Small intestine (tissue), 7 donors: ENCODE measurements around the gene TTLL9. TPM values are rescaled to one million over a fixed set of nuclear protein-coding genes. Genes with fewer than 3 reads are reported as not detected.

Experiments used
- DNase-seq, 2 donors: peaks; one replicate each; pipeline versions ENCODE4 v3.0.0 to v3.0.0-alpha.2; 2013
- FAIRE-seq: peaks from 2 replicates; lab custom pipeline; 2012; peaks lifted over from hg19 to GRCh38; lab: Jason Lieb, UNC
- H3K27ac ChIP-seq, 3 donors: one replicate each; pipeline ENCODE4 v1.5.1; 2013; ENCODE audit warnings: low read length in 2 of 3, mild to moderate bottlenecking in 2 of 3, control low read depth in 1 of 3, inconsistent platforms in 1 of 3, low read depth in 1 of 3, moderate library complexity in 1 of 3
- H3K27me3 ChIP-seq, 3 donors: one replicate each; pipeline ENCODE4 v1.6.1; 2013; ENCODE audit warnings: low read length in 3 of 3, inconsistent platforms in 1 of 3; ENCODE audit not compliant: control insufficient read depth in 3 of 3, insufficient read depth in 3 of 3
- H3K36me3 ChIP-seq, 3 donors: one replicate each; pipeline ENCODE4 v1.6.1; 2013; ENCODE audit warnings: low read length in 3 of 3, inconsistent platforms in 1 of 3, low read depth in 1 of 3, mild to moderate bottlenecking in 1 of 3, moderate library complexity in 1 of 3; ENCODE audit not compliant: control insufficient read depth in 3 of 3, insufficient read depth in 2 of 3
- H3K4me1 ChIP-seq, 3 donors: one replicate each; pipeline ENCODE4 v1.6.1; 2013; ENCODE audit warnings: low read length in 2 of 3, inconsistent platforms in 1 of 3, low read depth in 1 of 3, mild to moderate bottlenecking in 1 of 3, moderate library complexity in 1 of 3; ENCODE audit not compliant: control insufficient read depth in 3 of 3, insufficient read depth in 2 of 3
- H3K4me3 ChIP-seq, 3 donors: one replicate each; pipeline ENCODE4 v1.5.1; 2013; ENCODE audit warnings: low read length in 3 of 3, control low read depth in 1 of 3, inconsistent platforms in 1 of 3, low read depth in 1 of 3, mild to moderate bottlenecking in 1 of 3, moderate library complexity in 1 of 3
- H3K9me3 ChIP-seq, 2 donors: one replicate each; pipeline ENCODE4 v1.6.1; 2013; ENCODE audit warnings: low read depth in 1 of 2, low read length in 1 of 2; ENCODE audit not compliant: control insufficient read depth in 2 of 2, insufficient read depth in 1 of 2
- WGBS, 3 donors: extraction: QIAGEN DNeasy Blood & Tissue Kit; methylation state at CpG; one replicate each; pipeline ENCODE4 v1.1.7; 2013; 5-methylcytosine and 5-hydroxymethylcytosine counted together
- polyA plus RNA-seq, 4 donors: library from polyadenylated mRNA; stranded (reverse) in 3 of 4; unstranded in 1 of 4; fragments of 200-250 nt in 3 of 4; fragments of 120-200 nt in 1 of 4; gene quantifications; one replicate each; pipeline versions ENCODE4 v1.2.1 to v1.2.3, GENCODE V29; 2013
- donor health status: healthy with polysubstance abuse.
- donor health status: control.
- donor health status: control.
- donor health status: Bipolar disorder and iron deficiency.
- donor health status: healthy.

The TTLL9 gene
- polyA plus RNA-seq, 4 donors: 0.07 to 0.38 TPM; not detected in 2

DNA sequence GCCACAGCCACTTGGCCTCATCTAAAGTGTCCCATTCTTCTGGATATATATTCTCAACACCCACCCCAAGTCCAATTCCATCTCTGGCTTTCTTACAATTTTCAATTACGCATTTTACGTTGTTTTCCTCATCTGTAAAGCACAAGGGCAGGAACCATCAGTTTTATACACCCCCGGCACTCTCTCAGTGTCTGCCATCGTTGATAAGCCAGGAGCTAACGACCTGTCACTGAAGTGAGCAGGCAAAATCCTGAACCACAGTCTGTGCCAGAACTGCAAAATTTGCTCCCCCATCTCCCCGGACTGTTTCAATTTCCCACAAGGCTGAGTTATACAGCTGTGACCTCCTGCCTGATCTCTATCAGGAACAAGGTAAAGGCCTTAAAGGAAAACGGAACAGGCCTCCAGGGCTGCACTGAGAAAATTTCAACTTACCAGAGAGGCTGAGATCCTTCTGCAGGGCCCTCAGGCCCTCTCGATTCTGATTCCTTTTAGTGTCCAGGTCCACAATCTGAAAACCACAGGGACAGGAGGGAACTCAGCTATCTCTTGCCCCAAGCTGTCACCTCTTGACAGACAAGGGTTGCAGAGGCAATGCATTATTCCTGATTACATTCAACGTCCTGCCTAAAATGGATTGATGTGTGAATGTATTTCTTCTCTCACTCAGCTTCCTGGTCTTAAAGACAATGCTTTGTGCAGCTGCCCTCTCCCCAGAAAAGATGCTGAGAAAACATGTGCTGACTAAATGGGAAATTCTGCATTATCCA lies 79.6 kb downstream of the TTLL9 start:
- H3K9me3 ChIP-seq: peaks cover 0 to 4% of the 10 kb centered on the region in 2 donors
- no peak for FAIRE-seq
- H3K36me3 ChIP-seq: peaks cover 12 to 43% (median 24%) of the 10 kb centered on the region in 3 donors
- peaks cover 0 to 5% (median 0%) of the 10 kb centered on the region in 3 donors for H3K4me1 ChIP-seq
- H3K4me3 ChIP-seq: no peak overlapping the region
- H3K27ac ChIP-seq: no peak overlapping the region
- 66 to 74% (median 72%) methylated on average over 9 of the region's 9 CpGs for WGBS, 3 donors
- no peak for DNase-seq
- no peaks in the 10 kb centered on the region for H3K27me3 ChIP-seq

- no peak overlapping the region for H3K27ac ChIP-seq
- H3K9me3 ChIP-seq: peaks cover 0 to 4% of the 10 kb centered on the region in 2 donors
- peaks cover 0 to 5% (median 0%) of the 10 kb centered on the region in 3 donors for H3K4me1 ChIP-seq
- no peak for DNase-seq
- H3K4me3 ChIP-seq: peak overlapping the region; percentile 75 to 93 (median 85)
- no peak for FAIRE-seq
- 2 to 6% (median 4%) methylated on average over 6 of the region's 6 CpGs for WGBS, 3 donors
- H3K36me3 ChIP-seq: peaks cover 12 to 32% (median 15%) of the 10 kb centered on the region in 3 donors
- no peaks in the 10 kb centered on the region for H3K27me3 ChIP-seq
Observed at GRCh38 chr20:31951203-31951529, 80.7 kb downstream of the TTLL9 start.

DNA sequence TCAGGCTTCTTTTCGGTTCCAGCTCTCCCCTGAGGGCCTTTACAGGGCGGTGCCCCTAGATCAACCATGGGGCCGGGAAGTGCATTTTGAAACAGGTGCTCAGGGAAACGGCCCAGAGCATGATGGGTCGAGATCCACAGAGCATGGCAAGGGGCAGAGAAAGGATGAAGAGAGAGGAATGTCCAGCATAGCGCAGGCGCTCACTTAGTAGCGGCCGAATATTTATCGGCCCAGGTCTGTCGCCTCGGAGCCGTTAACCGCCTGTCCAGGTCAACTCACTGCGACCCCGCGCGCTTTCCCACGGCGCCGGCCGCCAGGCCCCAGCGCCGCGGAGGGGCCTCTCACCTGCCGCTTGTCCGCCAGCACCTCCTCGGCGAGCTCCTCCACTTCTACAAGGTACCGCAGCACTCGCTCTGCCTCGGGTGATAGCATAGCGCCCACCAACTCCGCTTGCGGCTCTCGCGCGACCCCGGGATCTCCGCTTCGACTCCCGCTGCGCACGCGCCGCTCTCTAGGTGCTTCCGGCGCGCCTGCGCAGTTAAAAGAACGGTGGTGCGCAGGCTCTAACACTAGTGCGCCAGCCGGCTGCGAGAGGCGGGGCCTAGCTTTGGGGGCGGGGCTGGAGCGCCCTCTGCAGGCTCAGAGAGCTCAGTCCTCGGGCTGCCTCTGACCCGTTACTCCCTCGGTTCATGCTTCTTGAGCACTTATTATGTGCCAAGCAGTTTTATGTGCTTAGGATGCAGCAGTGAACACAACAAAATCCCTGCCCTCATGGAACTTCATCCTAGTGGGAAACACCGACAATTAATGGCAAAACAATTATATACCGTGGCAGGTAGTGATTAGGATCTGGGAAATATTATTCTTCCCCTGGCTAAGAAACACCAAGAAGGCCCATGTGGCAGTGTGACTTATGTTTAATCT lies 81.4 kb downstream of the TTLL9 start, which contains the start of gene PDRG1:
PDRG1 (minus strand) TSS at position 517 of the 924 bp plus-strand sequence; CDS start at position 432, 85 bp downstream.
- H3K4me3 ChIP-seq: peak within 1 kb of the TSS; percentile 75 to 93 (median 85)
- H3K36me3 ChIP-seq: peaks cover 7 to 27% (median 13%) of the 10 kb centered on the region in 3 donors
- H3K4me1 ChIP-seq: peaks cover 0 to 5% (median 0%) of the 10 kb centered on the region in 3 donors
- FAIRE-seq (no peak), DNase-seq (peak; percentile 94 to 97)
- H3K27me3 ChIP-seq: peaks cover 0 to 6% (median 0%) of the 10 kb centered on the region in 3 donors
- peaks cover 0 to 4% of the 10 kb centered on the region in 2 donors for H3K9me3 ChIP-seq
- H3K27ac ChIP-seq: peak within 1 kb of the TSS in 2 of 3 donors; percentile 44 to 57
- 0% methylated on average over 49 to 63 of the region's 63 CpGs for WGBS, 3 donors

GRCh38 chr20:31953556-31954148 lies 83.2 kb downstream of the TTLL9 start:
- no peak for DNase-seq
- no peak for FAIRE-seq
- H3K4me1 ChIP-seq: peaks cover 0 to 5% (median 0%) of the 10 kb centered on the region in 3 donors
- H3K27ac ChIP-seq: no peak overlapping the region
- no peaks in the 10 kb centered on the region for H3K9me3 ChIP-seq
- H3K27me3 ChIP-seq: peaks cover 0 to 7% (median 0%) of the 10 kb centered on the region in 3 donors
- 67 to 82% (median 71%) methylated on average over 6 of the region's 6 CpGs for WGBS, 3 donors
- peaks cover 3 to 12% (median 4%) of the 10 kb centered on the region in 3 donors for H3K36me3 ChIP-seq
- no peak overlapping the region for H3K4me3 ChIP-seq

- no peak for FAIRE-seq
- H3K9me3 ChIP-seq: no peaks in the 10 kb centered on the region
- no peak for DNase-seq
- no peak overlapping the region for H3K27ac ChIP-seq
- peaks cover 0 to 7% (median 0%) of the 10 kb centered on the region in 3 donors for H3K27me3 ChIP-seq
- peaks cover 0 to 6% (median 0%) of the 10 kb centered on the region in 3 donors for H3K36me3 ChIP-seq
- WGBS, 3 donors: 46 to 55% (median 51%) methylated on average over 1 of the region's 1 CpG
- peaks cover 0 to 5% (median 0%) of the 10 kb centered on the region in 3 donors for H3K4me1 ChIP-seq
- no peak overlapping the region for H3K4me3 ChIP-seq
Observed at GRCh38 chr20:31954500-31954899, 84.1 kb downstream of the TTLL9 start.

DNA sequence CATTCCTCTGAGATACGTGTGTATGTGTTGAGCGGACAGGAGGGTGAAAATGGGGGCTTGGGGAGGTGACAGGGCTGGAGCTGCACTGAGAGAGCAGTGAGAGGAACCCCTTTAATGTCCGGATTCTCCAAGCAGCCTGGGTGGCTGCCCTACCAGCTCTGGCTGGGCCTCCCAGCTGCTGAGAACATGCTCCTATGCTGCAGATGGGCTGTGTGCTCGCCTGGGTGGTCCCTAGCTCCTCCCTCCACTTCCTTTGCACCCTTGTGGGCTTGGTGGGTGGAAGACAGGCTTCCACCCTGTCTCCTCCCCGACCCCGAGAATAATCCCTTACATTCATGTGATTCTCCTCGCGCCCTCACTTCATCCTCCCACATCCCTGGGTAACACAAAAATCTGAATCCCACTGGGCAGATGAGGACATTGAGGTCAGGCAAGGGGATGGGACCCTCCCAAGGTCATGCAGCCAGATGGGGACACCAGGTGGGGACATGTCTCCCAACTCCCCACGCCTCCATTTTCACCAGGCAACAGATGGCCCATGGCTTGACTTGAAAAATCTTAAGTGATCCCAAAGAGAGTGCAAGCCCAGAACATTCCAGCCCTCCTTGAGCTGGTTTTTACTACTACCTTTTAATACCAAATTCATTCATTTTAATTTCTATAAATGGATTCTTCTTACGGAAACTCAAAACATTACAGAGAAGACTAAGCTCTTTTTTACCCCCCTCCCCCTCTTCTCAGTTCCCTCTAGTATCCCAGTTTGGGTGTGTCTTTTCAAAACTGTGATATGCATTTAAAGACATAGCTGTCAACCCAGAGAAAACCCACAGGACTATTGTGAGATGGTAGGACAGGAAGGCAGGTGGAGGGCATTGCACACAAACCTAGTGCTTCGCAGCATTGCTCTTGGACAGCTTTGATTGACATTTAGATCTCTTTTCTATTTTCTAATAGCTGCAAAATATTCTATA lies 86.4 kb downstream of the TTLL9 start:
- no peak overlapping the region for H3K27ac ChIP-seq
- H3K36me3 ChIP-seq: no peaks in the 10 kb centered on the region
- H3K4me1 ChIP-seq: no peaks in the 10 kb centered on the region
- FAIRE-seq: no peak
- no peak overlapping the region for H3K4me3 ChIP-seq
- H3K27me3 ChIP-seq: peaks cover 0 to 7% (median 4%) of the 10 kb centered on the region in 3 donors
- DNase-seq: no peak
- no peaks in the 10 kb centered on the region for H3K9me3 ChIP-seq
- WGBS, 3 donors: 37 to 54% (median 48%) methylated on average over 11 of the region's 11 CpGs

GRCh38 chr20:31962761-31963160 lies 92.3 kb downstream of the TTLL9 start:
- DNase-seq (no peak), FAIRE-seq (no peak)
- H3K27me3 ChIP-seq: peaks cover 0 to 20% (median 16%) of the 10 kb centered on the region in 3 donors
- no peaks in the 10 kb centered on the region for H3K9me3 ChIP-seq
- H3K36me3 ChIP-seq: no peaks in the 10 kb centered on the region
- H3K4me3 ChIP-seq: no peak overlapping the region
- no peaks in the 10 kb centered on the region for H3K4me1 ChIP-seq
- 38 to 51% (median 45%) methylated on average over 2 of the region's 2 CpGs for WGBS, 3 donors
- no peak overlapping the region for H3K27ac ChIP-seq
